ENCODE measurements around the gene CHCHD4. TPM values are rescaled to one million over a fixed set of nuclear protein-coding genes. Genes with fewer than 3 reads are reported as not detected.

CHCHD4 gene
- 12.6 TPM for total RNA-seq
- long read RNA-seq, transcript CHCHD4-202 (3 exons, 1,405 nt) = minor isoform, 9 of 21 reads
- long read RNA-seq, transcript CHCHD4-201 (4 exons, 1,603 nt) = major isoform, 10 of 21 reads
- long read RNA-seq, partial matches to known transcripts = 0 of 21 reads
- long read RNA-seq, other reads (novel, unspliced or antisense) = 2 of 21 reads

GRCh38 chr3:14124615-14125192 is at the start of gene CHCHD4, which contains the start of gene TMEM43:
CHCHD4 (minus strand) TSS chr3:14124870; CDS start chr3:14124676, 194 bp downstream.
TMEM43 (plus strand) TSS chr3:14125052; CDS start chr3:14125194, 142 bp downstream.
- DNase-seq (peak; percentile 99), ATAC-seq (peak; percentile 90 to 94)
- Histone ChIP-seq H3K4me3 (peak within 1 kb of the TSS; percentile 95), H3K27me3 (ENCODE audit: low read depth) (no peaks in the 10 kb centered on the region), H3K4me1 (peaks cover 43% of the 10 kb centered on the region), H3K36me3 (peaks cover 40% of the 10 kb centered on the region), H3K9me3 (no peaks in the 10 kb centered on the region), H3K27ac (peak within 1 kb of the TSS; percentile 99)
- intact Hi-C loops (cut with DNase I) = no loop called here
- TF ChIP-seq, protein P1, sequence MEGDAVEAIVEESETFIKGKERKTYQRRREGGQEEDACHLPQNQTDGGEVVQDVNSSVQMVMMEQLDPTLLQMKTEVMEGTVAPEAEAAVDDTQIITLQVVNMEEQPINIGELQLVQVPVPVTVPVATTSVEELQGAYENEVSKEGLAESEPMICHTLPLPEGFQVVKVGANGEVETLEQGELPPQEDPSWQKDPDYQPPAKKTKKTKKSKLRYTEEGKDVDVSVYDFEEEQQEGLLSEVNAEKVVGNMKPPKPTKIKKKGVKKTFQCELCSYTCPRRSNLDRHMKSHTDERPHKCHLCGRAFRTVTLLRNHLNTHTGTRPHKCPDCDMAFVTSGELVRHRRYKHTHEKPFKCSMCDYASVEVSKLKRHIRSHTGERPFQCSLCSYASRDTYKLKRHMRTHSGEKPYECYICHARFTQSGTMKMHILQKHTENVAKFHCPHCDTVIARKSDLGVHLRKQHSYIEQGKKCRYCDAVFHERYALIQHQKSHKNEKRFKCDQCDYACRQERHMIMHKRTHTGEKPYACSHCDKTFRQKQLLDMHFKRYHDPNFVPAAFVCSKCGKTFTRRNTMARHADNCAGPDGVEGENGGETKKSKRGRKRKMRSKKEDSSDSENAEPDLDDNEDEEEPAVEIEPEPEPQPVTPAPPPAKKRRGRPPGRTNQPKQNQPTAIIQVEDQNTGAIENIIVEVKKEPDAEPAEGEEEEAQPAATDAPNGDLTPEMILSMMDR (IDR thresholded peaks at IDR 0.05) = no peak

DNA sequence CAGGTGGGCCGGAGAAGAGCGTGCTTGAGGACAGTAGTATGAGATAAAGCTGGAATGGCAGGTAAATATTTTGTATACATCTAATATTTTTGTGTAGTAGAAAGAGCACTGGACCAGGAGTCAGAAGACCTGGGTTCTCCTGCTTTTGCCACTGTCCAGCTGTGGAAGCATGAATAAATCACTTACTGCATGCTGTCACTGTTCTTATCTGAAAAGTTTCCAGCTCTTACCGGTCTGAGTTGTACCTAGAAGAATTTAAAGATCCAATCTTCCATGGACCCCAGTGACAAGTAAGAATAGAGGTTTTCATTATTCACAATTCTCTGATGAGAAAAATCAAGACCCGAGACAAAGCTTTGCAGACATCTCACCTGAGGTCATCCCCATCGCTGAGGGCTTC is 47.8 kb upstream of the CHCHD4 start:
- DNase-seq (no peak), ATAC-seq (no peak)
- Histone ChIP-seq H3K4me1 (peaks cover 21% of the 10 kb centered on the region), H3K4me3 (no peak overlapping the region), H3K27me3 (ENCODE audit: low read depth) (no peaks in the 10 kb centered on the region), H3K27ac (no peak overlapping the region), H3K36me3 (peaks cover 56% of the 10 kb centered on the region), H3K9me3 (no peaks in the 10 kb centered on the region)
- intact Hi-C loops (cut with DNase I) = no loop called here
- TF ChIP-seq, protein P1 (IDR thresholded peaks at IDR 0.05) = no peak

- no peaks in the 10 kb centered on the region for H3K9me3 ChIP-seq
- no peaks in the 10 kb centered on the region for H3K27me3 ChIP-seq (ENCODE audit: low read depth)
- no peak overlapping the region for H3K27ac ChIP-seq
- ATAC-seq (no peak), DNase-seq (no peak)
- intact Hi-C loops (cut with DNase I) = no loop called here
- peaks cover 4% of the 10 kb centered on the region for H3K4me1 ChIP-seq
- peaks cover 74% of the 10 kb centered on the region for H3K36me3 ChIP-seq
- H3K4me3 ChIP-seq = no peak overlapping the region
- TF ChIP-seq, protein P1 (IDR thresholded peaks at IDR 0.05) = no peak
Measured at GRCh38 chr3:14170531-14171159, 46.0 kb upstream of the CHCHD4 start.

GRCh38 chr3:14169871-14170270 is 45.2 kb upstream of the CHCHD4 start:
- H3K4me3 ChIP-seq = no peak overlapping the region
- no peak for DNase-seq
- peaks cover 82% of the 10 kb centered on the region for H3K36me3 ChIP-seq
- no peak overlapping the region for H3K27ac ChIP-seq
- H3K27me3 ChIP-seq (ENCODE audit: low read depth) = no peaks in the 10 kb centered on the region
- H3K9me3 ChIP-seq = no peaks in the 10 kb centered on the region
- no peaks in the 10 kb centered on the region for H3K4me1 ChIP-seq
- ATAC-seq = no peak
- TF ChIP-seq, protein P1 (IDR thresholded peaks at IDR 0.05) = no peak
- intact Hi-C loops (cut with DNase I) = no loop called here

DNA sequence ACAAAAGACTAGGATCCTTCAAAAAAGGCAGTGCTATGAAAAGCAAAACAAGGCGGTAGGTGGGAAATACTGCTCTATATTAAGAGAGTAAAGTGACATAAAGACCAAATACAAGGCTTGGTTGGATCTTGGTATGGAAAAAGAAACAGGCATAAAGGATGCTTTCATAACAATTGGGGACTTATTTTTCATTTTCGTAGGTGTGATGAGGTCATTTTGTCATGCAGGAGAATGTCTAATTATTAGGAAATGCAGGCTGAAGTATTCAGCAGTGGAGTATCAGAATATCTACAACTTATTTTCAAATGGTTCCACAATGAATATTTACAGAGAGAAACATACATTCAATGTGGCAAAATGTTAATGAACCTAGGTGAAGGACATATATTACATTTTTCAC is 44.8 kb upstream of the CHCHD4 start:
- H3K36me3 ChIP-seq = peaks cover 86% of the 10 kb centered on the region
- TF ChIP-seq, protein P1 (IDR thresholded peaks at IDR 0.05) = no peak
- ATAC-seq = no peak

More for the DNA sequence above, 44.8 kb upstream of the CHCHD4 start:
- H3K4me3 ChIP-seq = no peak overlapping the region
- intact Hi-C loops (cut with DNase I) = no loop called here
- H3K4me1 ChIP-seq = no peaks in the 10 kb centered on the region
- DNase-seq = no peak
- H3K27me3 ChIP-seq (ENCODE audit: low read depth) = no peaks in the 10 kb centered on the region
- no peaks in the 10 kb centered on the region for H3K9me3 ChIP-seq
- no peak overlapping the region for H3K27ac ChIP-seq

All from lower lobe of right lung (tissue), 2 donors.